ENCODE data around the gene PCDH12.

The PCDH12 gene

GRCh38 chr5:141960018-141960417, 2.0 kb upstream of the PCDH12 start:
- DNase-seq (ENCODE audit: low read depth): no peak
- H3K4me3 ChIP-seq (ENCODE audit: control insufficient read depth, low read depth, low read length): no peak overlapping the region
- TF ChIP-seq, protein P1, sequence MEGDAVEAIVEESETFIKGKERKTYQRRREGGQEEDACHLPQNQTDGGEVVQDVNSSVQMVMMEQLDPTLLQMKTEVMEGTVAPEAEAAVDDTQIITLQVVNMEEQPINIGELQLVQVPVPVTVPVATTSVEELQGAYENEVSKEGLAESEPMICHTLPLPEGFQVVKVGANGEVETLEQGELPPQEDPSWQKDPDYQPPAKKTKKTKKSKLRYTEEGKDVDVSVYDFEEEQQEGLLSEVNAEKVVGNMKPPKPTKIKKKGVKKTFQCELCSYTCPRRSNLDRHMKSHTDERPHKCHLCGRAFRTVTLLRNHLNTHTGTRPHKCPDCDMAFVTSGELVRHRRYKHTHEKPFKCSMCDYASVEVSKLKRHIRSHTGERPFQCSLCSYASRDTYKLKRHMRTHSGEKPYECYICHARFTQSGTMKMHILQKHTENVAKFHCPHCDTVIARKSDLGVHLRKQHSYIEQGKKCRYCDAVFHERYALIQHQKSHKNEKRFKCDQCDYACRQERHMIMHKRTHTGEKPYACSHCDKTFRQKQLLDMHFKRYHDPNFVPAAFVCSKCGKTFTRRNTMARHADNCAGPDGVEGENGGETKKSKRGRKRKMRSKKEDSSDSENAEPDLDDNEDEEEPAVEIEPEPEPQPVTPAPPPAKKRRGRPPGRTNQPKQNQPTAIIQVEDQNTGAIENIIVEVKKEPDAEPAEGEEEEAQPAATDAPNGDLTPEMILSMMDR (conservative IDR thresholded peaks at IDR 0.05; ENCODE audit: control insufficient read depth, insufficient read depth, low read depth, low read length): peak; percentile 27

- no peak overlapping the region for H3K4me3 ChIP-seq (ENCODE audit: control insufficient read depth, low read depth, low read length)
- DNase-seq (ENCODE audit: low read depth): peak; percentile 57
- TF ChIP-seq, protein P1 (conservative IDR thresholded peaks at IDR 0.05; ENCODE audit: control insufficient read depth, insufficient read depth, low read depth, low read length): no peak
Measured at GRCh38 chr5:141958546-141959172, 657 bp upstream of the PCDH12 start.

DNA sequence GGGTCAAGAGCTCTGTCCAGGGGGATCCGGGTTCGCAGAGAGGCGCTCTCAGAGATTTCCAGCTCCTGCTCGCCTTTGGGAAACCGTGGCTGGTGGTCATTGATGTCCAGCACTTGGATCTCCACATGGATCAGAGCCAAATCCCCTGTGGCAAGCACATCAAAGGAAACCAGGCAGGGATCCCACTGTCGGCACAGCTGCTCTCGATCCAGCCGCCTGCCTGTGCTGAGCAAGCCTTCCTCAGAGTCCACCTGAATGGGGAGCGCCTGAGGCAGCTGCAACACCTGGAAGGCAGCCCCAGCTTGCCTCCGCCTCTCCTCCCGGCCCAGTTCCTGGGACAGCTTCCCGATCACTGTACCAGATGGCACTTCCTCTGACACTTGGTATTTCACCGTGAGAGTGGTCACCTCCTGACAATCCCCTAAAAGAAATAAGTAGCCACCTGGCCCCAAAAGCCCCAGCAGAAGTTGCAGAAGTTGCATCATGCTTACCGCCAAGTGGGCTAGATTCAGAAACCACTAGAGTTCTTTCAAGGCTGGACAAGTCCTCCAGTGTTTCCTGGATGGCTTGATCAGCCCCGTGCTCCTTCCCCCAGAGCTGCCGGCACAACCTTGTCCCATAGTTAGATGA, 520 bp downstream of the PCDH12 start:
- no peak overlapping the region for H3K4me3 ChIP-seq (ENCODE audit: control insufficient read depth, low read depth, low read length)
- no peak for DNase-seq (ENCODE audit: low read depth)
- TF ChIP-seq, protein P1 (conservative IDR thresholded peaks at IDR 0.05; ENCODE audit: control insufficient read depth, insufficient read depth, low read depth, low read length): no peak

DNA sequence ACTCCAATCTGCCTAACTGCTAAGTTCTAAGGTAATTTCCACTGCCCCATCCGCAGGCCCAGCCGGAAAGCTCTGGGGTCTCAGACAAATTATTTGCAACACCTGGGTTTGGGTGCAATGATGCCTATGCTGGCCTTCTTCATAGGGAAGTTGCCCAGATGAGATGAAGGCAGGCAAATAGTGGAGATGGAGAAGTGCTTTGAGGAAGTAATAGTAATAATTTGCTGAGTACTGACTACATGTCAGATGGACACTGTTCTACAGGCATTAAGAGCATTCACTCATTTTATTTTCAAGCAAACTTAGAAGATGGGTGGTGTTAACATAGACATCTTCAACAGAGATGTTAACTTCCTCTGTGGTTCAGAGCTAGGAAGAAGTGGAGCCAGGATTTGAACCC, 3.8 kb downstream of the PCDH12 start:
- no peak for DNase-seq (ENCODE audit: low read depth)

GRCh38 chr5:141952020-141952419, 6.0 kb downstream of the PCDH12 start:
- no peak overlapping the region for H3K4me3 ChIP-seq (ENCODE audit: control insufficient read depth, low read depth, low read length)
- DNase-seq (ENCODE audit: low read depth): no peak
- TF ChIP-seq, protein P1 (conservative IDR thresholded peaks at IDR 0.05; ENCODE audit: control insufficient read depth, insufficient read depth, low read depth, low read length): no peak

More for the DNA sequence above, 3.8 kb downstream of the PCDH12 start:
- TF ChIP-seq, protein P1 (conservative IDR thresholded peaks at IDR 0.05; ENCODE audit: control insufficient read depth, insufficient read depth, low read depth, low read length): no peak
- no peak overlapping the region for H3K4me3 ChIP-seq (ENCODE audit: control insufficient read depth, low read depth, low read length)

GRCh38 chr5:141951332-141951781, 6.6 kb downstream of the PCDH12 start:
- H3K4me3 ChIP-seq (ENCODE audit: control insufficient read depth, low read depth, low read length): no peak overlapping the region
- no peak for DNase-seq (ENCODE audit: low read depth)
- TF ChIP-seq, protein P1 (conservative IDR thresholded peaks at IDR 0.05; ENCODE audit: control insufficient read depth, insufficient read depth, low read depth, low read length): peak; percentile 29
